HepG2 (cell line): ENCODE measurements around the gene SELENOV. TPM values are rescaled to one million over a fixed set of nuclear protein-coding genes. Genes with fewer than 3 reads are reported as not detected.

Experiments used
- ARNTL ChIP-seq: sonication (generic); formaldehyde crosslinking; IDR thresholded peaks from 2 replicates; pipeline ENCODE4 v1.4.0; 2020; ENCODE audit warnings: mild to moderate bottlenecking, missing genetic modification reagents
- FOXC1 ChIP-seq: sonication (generic); formaldehyde crosslinking; IDR thresholded peaks from 2 replicates; pipeline ENCODE4 v1.8.0; 2022; ENCODE audit warnings: mild to moderate bottlenecking, missing genetic modification reagents, borderline replicate concordance
- NR1H2 ChIP-seq: sonication (generic); formaldehyde crosslinking; IDR thresholded peaks from 2 replicates; pipeline ENCODE4 v1.8.1; 2022; ENCODE audit warnings: low read depth, missing genetic modification reagents, borderline replicate concordance
- NR2F6 ChIP-seq, 2 experiments: IDR thresholded peaks; 2 replicates each; pipeline ENCODE4 v1.6.1; 2016; ENCODE audit warnings: antibody characterized with exemption in 1 of 2, mild to moderate bottlenecking in 1 of 2
- POLR2A ChIP-seq, 2 experiments: IDR thresholded peaks; 2 replicates each; pipeline ENCODE4 v1.6.1; 2011; ENCODE audit warnings: low read depth in 2 of 2, low read length in 2 of 2, mild to moderate bottlenecking in 1 of 2, moderate library complexity in 1 of 2; ENCODE audit not compliant: insufficient read depth in 1 of 2
- REPIN1 ChIP-seq: sonication (generic); formaldehyde crosslinking; IDR thresholded peaks from 2 replicates; pipeline ENCODE4 v1.8.0; 2022; ENCODE audit warnings: missing genetic modification reagents, low read depth, mild to moderate bottlenecking, borderline replicate concordance
- SCMH1 ChIP-seq: sonication (generic); formaldehyde crosslinking; IDR thresholded peaks from 2 replicates; pipeline ENCODE4 v1.9.0; 2021; ENCODE audit warnings: missing genetic modification reagents, mild to moderate bottlenecking, borderline replicate concordance
- TCF12 ChIP-seq, 2 experiments: fragments of 450-650 bp in 1 of 2; sonication (generic) in 1 of 2; formaldehyde crosslinking in 1 of 2; IDR thresholded peaks; 2 replicates each; pipeline versions ENCODE4 v1.6.1 to v1.8.0; 2017 to 2022; ENCODE audit warnings: antibody characterized with exemption in 1 of 2, mild to moderate bottlenecking in 1 of 2, missing genetic modification reagents in 1 of 2, moderate library complexity in 1 of 2
- YEATS2 ChIP-seq: sonication (generic); formaldehyde crosslinking; IDR thresholded peaks from 2 replicates; pipeline ENCODE4 v1.4.0; 2020; ENCODE audit warnings: missing genetic modification reagents, borderline replicate concordance
- ZBTB37 ChIP-seq: sonication (generic); formaldehyde crosslinking; IDR thresholded peaks from 2 replicates; pipeline ENCODE4 v1.4.0; 2020; ENCODE audit warnings: mild to moderate bottlenecking, missing genetic modification reagents
- ZMAT5 ChIP-seq: sonication (generic); formaldehyde crosslinking; IDR thresholded peaks from 2 replicates; pipeline ENCODE4 v1.5.0; 2020; ENCODE audit warnings: mild to moderate bottlenecking, low read depth, missing genetic modification reagents, borderline replicate concordance
- ZMYM2 ChIP-seq: sonication (generic); formaldehyde crosslinking; IDR thresholded peaks from 2 replicates; pipeline ENCODE4 v1.8.0; 2022; ENCODE audit warnings: mild to moderate bottlenecking, missing genetic modification reagents
- ZNF18 ChIP-seq: sonication (generic); formaldehyde crosslinking; IDR thresholded peaks from 2 replicates; pipeline ENCODE4 v1.8.0; 2022; ENCODE audit warnings: mild to moderate bottlenecking, missing genetic modification reagents; ENCODE audit not compliant: insufficient replicate concordance
- ZNF205 ChIP-seq: IDR thresholded peaks from 2 replicates; pipeline ENCODE4 v1.6.1; 2018; ENCODE audit warnings: missing biosample characterization, missing genetic modification reagents
- ZNF264 ChIP-seq: sonication (generic); formaldehyde crosslinking; IDR thresholded peaks from 2 replicates; pipeline ENCODE4 v1.4.0; 2020; ENCODE audit warnings: missing genetic modification reagents
- ZNF329 ChIP-seq: sonication (generic); formaldehyde crosslinking; IDR thresholded peaks from 2 replicates; pipeline ENCODE4 v1.9.0; 2021; ENCODE audit warnings: low read depth, mild to moderate bottlenecking, missing genetic modification reagents
- ZNF33B ChIP-seq: sonication (generic); formaldehyde crosslinking; IDR thresholded peaks from 2 replicates; pipeline ENCODE4 v1.5.1; 2020; ENCODE audit warnings: mild to moderate bottlenecking, missing genetic modification reagents
- ZNF343 ChIP-seq: sonication (generic); formaldehyde crosslinking; IDR thresholded peaks from 2 replicates; pipeline ENCODE4 v1.4.0; 2020; ENCODE audit warnings: mild to moderate bottlenecking, missing genetic modification reagents
- ZNF446 ChIP-seq: sonication (generic); formaldehyde crosslinking; IDR thresholded peaks from 2 replicates; pipeline ENCODE4 v1.5.0; 2020; ENCODE audit warnings: mild to moderate bottlenecking, missing genetic modification reagents
- ZNF556 ChIP-seq: sonication (generic); formaldehyde crosslinking; IDR thresholded peaks from 2 replicates; pipeline ENCODE4 v1.4.0; 2020; ENCODE audit warnings: mild to moderate bottlenecking, missing genetic modification reagents, borderline replicate concordance
- ZNF574 ChIP-seq: sonication (generic); formaldehyde crosslinking; IDR thresholded peaks from 2 replicates; pipeline ENCODE4 v1.4.0; 2020; ENCODE audit warnings: missing genetic modification reagents
- ZNF709 ChIP-seq: sonication (generic); formaldehyde crosslinking; IDR thresholded peaks from 2 replicates; pipeline ENCODE4 v1.5.0; 2020; ENCODE audit warnings: mild to moderate bottlenecking, missing genetic modification reagents
- ZNF777 ChIP-seq: sonication (generic); formaldehyde crosslinking; IDR thresholded peaks from 2 replicates; pipeline ENCODE4 v1.4.0; 2020; ENCODE audit warnings: missing genetic modification reagents
- polyA plus RNA-seq, 8 experiments: library from polyadenylated mRNA; depleted of rRNA in 3 of 8; stranded (reverse) in 7 of 8; unstranded in 1 of 8; fragments of >200 nt; fragmentation: Illumina TruSeq in 4 of 8; extraction: Trizol in 4 of 8; gene quantifications; 2 replicates each; pipeline versions ENCODE4 v1.2.1 to v1.2.3, GENCODE V29; 2011 to 2016; ENCODE audit warnings: low read depth in 4 of 8, missing spikeins in 1 of 8, mixed read lengths in 1 of 8; ENCODE audit not compliant: insufficient read depth in 1 of 8
- total RNA-seq, 5 experiments: library from RNA; depleted of rRNA; stranded (reverse); fragments of >200 nt; fragmentation: Illumina TruSeq; extraction: Trizol; gene quantifications; 2 replicates each; pipeline ENCODE4 v1.2.3, GENCODE V29; 2016; ENCODE audit warnings: low read depth in 1 of 5

SELENOV gene
- total and polyA plus RNA-seq, 2 of the 13 experiments (the other 11 are each of a cell fraction or from before 2014, with no cell fraction given): not detected

- no peak for TF ChIP-seq ZMAT5
- peak; percentile 79; the same call in 1 of the 2 replicates for TF ChIP-seq ARNTL
- no peak for TF ChIP-seq NR1H2 (CRISPR knock-in tag)
- TF ChIP-seq ZMYM2 (CRISPR knock-in tag): no peak
- no peak for TF ChIP-seq TCF12 (IDR thresholded peaks at IDR 0.05)
- TF ChIP-seq TCF12 (CRISPR knock-in tag; IDR thresholded peaks at IDR 0.05): no peak
- peak; percentile 82 for TF ChIP-seq ZNF18 (CRISPR knock-in tag)
- TF ChIP-seq ZBTB37 (CRISPR knock-in tag): no peak
- no peak for TF ChIP-seq SCMH1
- TF ChIP-seq YEATS2 (CRISPR knock-in tag): peak; percentile 88; the same call in 1 of the 2 replicates
- TF ChIP-seq ZNF264 (CRISPR knock-in tag): 0 out of 2 replicates have a peak, but pooled peaks have one; percentile 19
- TF ChIP-seq ZNF205 (CRISPR knock-in tag): no peak
- TF ChIP-seq ZNF709 (CRISPR knock-in tag): peak; percentile 52; the same call in 1 of the 2 replicates
- TF ChIP-seq ZNF343 (CRISPR knock-in tag): no peak
- TF ChIP-seq NR2F6 (IDR thresholded peaks at IDR 0.05): peak; percentile 34; the same call in 1 of the 2 replicates
- peak; percentile 81 for TF ChIP-seq NR2F6 (CRISPR knock-in tag; IDR thresholded peaks at IDR 0.05)
- TF ChIP-seq ZNF556: peak; percentile 78; the same call in 1 of the 2 replicates
- peak; percentile 32; the same call in 1 of the 2 replicates for TF ChIP-seq FOXC1
- TF ChIP-seq ZNF329 (CRISPR knock-in tag): 0 out of 2 replicates have a peak, but pooled peaks have one; percentile 41
- TF ChIP-seq REPIN1 (CRISPR knock-in tag): peak; percentile 94
- no peak; the same call in 1 of the 2 replicates for TF ChIP-seq ZNF777 (CRISPR knock-in tag)
- TF ChIP-seq ZNF574 (CRISPR knock-in tag): peak; percentile 85
- peak; percentile 75 to 82 for TF ChIP-seq POLR2A (IDR thresholded peaks at IDR 0.05; ENCODE audit: insufficient read depth in 1 of 2, low read depth in 2 of 2, low read length in 2 of 2)
- TF ChIP-seq ZNF446 (CRISPR knock-in tag): no peak; the same call in 1 of the 2 replicates
- TF ChIP-seq ZNF33B: no peak
These were observed 34.4 kb upstream of the SELENOV start, which contains the start of gene TIMM50 (continued) for GRCh38 chr19:39480337-39481228.
